Ishikawa (cell line): ENCODE measurements around the gene SLC38A10.

ENCODE experiments used
- CEBPB ChIP-seq: IDR thresholded peaks from 2 replicates; pipeline ENCODE4 v1.6.1; 2012
- CREB1 ChIP-seq: IDR thresholded peaks from 2 replicates; pipeline ENCODE4 v1.6.1; 2012; ENCODE audit warnings: low read depth
- EGR1 ChIP-seq: IDR thresholded peaks from 2 replicates; pipeline ENCODE4 v1.6.1; 2012
- EP300 ChIP-seq: IDR thresholded peaks from 2 replicates; pipeline ENCODE4 v1.6.1; 2012; ENCODE audit warnings: borderline replicate concordance
- NFIC ChIP-seq: IDR thresholded peaks from 2 replicates; pipeline ENCODE4 v1.6.1; 2012
- RAD21 ChIP-seq: IDR thresholded peaks from 2 replicates; pipeline ENCODE4 v1.6.1; 2012; ENCODE audit warnings: low read depth
- REST ChIP-seq: IDR thresholded peaks from 2 replicates; pipeline ENCODE4 v1.6.1; 2012; ENCODE audit warnings: low read depth, mild to moderate bottlenecking
- TAF1 ChIP-seq: IDR thresholded peaks from 2 replicates; pipeline ENCODE4 v1.6.1; 2012; ENCODE audit warnings: low read depth, mild to moderate bottlenecking
- TEAD4 ChIP-seq: IDR thresholded peaks from 2 replicates; pipeline ENCODE4 v1.6.1; 2012
- YY1 ChIP-seq: IDR thresholded peaks from 2 replicates; pipeline ENCODE4 v1.6.1; 2012; ENCODE audit warnings: low read depth
- TF ChIP-seq, protein P1 (sequence below): IDR thresholded peaks from 2 replicates; pipeline ENCODE4 v1.6.1; 2012
- TF ChIP-seq, protein P2 (sequence below): IDR thresholded peaks from 2 replicates; pipeline ENCODE4 v1.6.1; 2012

DNA sequence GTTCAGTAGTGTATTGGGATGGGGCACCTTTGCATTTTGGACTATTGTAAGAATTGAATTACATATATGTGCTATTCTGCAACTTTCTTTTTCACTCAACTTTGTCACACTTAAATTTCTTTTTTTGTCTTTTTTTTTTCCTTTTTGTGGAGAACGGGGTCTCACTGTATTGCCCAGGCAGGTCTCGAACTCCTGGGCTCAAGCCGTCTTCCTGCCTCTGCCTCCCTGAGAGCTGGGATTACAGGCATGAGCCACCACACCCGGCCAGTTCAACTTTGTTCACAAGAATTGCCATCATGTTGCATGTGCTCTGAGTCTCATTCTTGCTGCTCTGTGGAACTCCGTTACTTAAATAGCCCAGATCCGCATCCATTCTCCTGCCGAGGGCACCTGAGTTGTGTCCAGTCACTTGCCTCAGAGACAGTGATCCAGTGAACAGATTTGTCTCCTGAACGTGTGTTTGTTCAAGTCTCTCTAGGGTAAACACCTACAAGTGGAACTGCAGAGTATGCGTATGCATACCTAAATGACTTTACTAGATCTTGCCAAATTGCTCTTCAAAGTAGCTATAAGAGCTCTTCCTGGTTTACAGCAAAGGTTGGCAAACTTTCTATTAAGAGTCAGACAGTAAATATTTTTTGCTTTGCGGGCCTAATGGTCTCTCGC, 3.4 kb upstream of the SLC38A10 start:
- TF ChIP-seq REST (no peak), EP300 (no peak), CREB1 (no peak), YY1 (no peak), EGR1 (no peak), RAD21 (no peak), NFIC (no peak), TAF1 (no peak), CEBPB (no peak), TEAD4 (no peak)
- TF ChIP-seq, protein P1, sequence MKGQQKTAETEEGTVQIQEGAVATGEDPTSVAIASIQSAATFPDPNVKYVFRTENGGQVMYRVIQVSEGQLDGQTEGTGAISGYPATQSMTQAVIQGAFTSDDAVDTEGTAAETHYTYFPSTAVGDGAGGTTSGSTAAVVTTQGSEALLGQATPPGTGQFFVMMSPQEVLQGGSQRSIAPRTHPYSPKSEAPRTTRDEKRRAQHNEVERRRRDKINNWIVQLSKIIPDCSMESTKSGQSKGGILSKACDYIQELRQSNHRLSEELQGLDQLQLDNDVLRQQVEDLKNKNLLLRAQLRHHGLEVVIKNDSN: no peak
- TF ChIP-seq, protein P2, sequence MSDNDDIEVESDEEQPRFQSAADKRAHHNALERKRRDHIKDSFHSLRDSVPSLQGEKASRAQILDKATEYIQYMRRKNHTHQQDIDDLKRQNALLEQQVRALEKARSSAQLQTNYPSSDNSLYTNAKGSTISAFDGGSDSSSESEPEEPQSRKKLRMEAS: no peak
